GM18868 (cell line): ENCODE data around the gene ANKRD36.
"Not testable (repeated sequence)": the region's sequence is repeated elsewhere in the genome, so short reads cannot be mapped to it uniquely, and the experiment has no call there.

ENCODE experiments used
- ATAC-seq: cut with Tn5 transposase; IDR thresholded peaks from one replicate; pipeline ENCODE4 v1.9.1; 2021; ENCODE audit warnings: mild to moderate bottlenecking, moderate library complexity; ENCODE audit not compliant: unreplicated experiment

The ANKRD36 gene

DNA sequence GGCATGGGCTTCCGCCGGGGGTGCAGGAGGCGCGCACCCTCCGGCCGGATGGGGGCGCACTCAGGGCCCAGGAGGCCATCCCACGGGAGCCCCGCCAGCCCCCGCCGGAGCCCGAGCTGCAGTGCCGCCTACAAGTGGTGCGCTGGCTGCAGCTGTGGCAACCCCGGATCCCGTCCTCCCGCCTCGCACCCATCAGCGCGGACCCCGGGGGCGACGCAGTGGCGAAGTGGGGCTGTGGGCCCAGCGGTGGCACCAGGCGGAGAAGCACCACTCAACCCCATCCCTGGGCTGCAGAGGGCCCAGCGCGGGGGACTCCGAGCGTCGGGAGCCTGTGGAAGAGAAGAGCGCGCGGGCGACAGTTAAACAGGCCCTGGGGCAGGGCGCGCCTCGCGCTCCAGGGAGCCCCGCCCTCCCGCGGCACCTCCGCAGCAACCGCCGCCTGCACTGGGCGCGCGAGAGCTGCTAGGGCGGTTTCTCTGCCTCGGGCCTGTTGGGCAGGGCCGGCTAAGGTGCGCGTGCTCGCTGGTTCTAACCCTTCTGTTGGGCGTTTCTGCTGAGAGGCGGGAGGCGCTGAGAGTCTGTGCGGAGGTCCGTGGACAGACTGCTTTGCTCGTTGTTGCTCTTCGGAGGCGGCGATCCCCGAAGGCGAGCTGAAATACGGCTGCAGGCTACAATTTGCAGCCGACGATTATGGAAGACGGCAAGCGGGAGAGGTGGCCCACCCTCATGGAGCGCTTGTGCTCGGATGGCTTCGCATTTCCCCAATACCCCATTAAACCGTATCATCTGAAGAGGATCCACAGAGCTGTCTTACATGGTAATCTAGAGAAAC, at the start of gene ANKRD36:
Gene ANKRD36 (plus strand): TSS at position 104 of the 832 bp plus-strand sequence. CDS start 587 bp downstream, at position 691.
- peak; percentile 96 for ATAC-seq

DNA sequence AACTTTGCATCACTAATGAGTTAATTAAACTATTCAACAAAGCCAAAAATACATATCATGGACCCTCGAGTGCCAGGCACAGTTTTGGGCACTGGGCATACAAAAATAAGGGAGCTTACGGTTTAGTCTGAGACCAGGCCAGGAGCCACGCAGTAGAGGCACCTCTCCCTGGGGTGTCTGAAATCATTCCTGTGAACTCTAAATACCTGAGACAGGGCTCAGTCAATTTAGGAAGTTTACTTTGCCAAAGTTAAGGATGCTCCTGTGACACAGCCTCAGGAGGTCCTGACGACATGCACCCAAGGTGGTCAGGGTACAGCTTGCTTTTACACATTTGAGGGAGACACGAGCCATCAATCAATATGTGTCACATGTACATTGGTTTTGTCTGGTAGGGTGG, 46.9 kb upstream of the ANKRD36 start:
- ATAC-seq = not testable (repeated sequence)

DNA sequence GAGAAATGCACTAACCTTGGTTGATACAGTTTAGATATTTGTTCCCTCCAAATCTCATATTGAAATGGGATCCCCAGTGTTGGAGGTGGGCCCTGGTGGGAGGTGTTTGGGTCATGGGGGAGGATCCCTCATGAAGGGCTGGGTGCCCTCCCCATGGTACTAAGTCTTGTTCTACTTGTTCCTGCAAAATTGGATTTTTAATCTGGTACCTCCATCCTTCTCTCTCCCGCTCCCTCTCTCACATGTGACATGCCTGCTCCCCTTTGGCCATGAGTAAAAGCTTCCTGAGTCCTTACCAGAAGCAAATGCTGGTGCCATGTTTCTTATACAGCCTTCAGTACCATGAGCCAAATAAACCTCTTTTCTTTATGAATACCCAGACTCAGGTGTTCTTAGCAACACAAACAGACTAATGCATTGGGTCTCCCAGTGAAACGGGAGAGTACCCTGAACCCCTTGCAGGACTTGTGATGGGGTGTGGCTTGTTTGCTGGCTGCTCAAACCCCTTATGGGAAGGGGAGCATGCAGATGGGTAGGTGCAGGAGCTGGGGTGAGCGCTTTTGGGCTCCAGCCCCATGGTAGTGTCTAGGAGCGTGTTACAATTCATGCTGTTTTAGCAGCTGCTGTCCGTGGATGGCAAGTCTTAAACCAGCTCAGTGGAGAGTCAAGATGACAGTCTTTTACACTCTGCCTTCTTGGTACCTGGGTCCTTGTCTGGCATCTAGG, 45.5 kb upstream of the ANKRD36 start:
- no peak for ATAC-seq

DNA sequence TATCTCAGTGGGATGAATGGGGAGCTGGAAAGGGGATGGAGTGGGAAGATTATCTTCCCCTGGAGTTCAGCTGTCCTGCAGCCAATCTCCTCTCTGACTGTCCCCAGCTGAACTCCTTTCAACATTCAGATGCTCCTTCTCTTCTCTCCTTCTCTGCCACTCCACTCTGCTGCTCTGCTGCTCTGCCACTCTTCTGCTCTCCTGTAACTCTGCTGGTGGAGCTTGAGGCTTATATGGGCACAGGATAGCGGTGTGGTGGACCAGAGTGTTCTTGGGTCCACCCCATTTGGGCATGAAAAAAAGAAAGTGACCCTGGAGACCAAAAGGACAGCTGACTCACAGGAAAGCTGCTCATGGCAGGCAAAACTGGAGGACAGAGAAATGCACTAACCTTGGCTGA, 44.9 kb upstream of the ANKRD36 start:
- ATAC-seq = no peak

DNA sequence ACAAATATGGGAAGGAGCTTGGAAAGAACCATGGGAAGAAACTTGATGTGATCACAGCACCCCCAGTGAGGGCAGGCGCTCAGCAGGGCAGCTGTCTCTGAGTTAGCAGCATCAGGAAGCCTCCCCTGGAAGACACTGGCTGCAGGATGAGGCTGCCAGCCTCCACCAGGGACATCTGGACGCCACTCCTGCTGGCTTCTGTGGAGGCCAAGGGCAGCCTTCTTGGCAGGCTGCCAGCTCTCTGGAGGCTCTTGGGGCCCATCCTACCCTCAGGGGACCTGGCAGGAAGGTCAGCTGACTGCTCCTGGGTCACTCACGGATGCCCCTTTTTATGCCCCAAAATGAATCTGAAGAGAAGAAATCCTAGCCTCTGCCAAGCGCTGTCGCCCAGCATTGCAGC, 44.2 kb upstream of the ANKRD36 start:
- not testable (repeated sequence) for ATAC-seq

DNA sequence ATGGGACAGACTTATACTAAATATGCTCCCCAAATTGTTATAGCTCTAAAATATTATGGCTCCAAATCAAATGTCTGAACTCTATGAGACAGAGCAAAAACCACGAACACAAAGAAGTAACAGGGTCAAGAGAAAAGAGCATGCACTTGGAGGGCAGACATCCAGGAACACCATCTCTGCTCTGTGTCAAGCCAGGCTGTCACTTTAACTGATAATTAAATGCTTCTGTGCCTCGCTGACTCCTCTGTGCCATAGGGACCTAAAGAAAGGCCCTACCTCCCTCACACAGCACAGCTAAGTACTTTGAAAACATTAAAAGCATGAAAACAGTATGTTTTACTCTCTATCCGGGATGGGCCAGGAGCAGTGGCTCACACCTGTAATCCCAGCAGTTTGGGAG, 42.0 kb upstream of the ANKRD36 start:
- ATAC-seq = not testable (repeated sequence)

DNA sequence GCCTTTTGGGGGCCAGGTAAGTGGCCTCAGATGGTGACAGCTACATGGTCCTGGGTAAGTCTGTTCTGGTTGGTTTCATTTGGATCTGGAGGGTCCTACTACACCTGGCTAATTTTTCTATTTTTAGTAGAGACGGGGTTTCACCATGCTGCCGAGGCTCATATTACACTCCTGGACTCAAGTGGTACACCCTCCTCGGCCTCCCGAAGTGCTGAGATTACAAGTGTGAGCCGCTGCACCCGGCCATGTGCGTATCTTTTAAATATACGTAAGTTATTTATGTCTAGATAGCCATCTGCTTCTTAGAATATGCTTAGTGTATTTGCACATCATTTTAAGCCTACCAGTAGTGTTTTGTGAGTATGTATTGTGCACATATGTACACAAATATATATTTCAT, 35.7 kb upstream of the ANKRD36 start:
- ATAC-seq = not testable (repeated sequence)

DNA sequence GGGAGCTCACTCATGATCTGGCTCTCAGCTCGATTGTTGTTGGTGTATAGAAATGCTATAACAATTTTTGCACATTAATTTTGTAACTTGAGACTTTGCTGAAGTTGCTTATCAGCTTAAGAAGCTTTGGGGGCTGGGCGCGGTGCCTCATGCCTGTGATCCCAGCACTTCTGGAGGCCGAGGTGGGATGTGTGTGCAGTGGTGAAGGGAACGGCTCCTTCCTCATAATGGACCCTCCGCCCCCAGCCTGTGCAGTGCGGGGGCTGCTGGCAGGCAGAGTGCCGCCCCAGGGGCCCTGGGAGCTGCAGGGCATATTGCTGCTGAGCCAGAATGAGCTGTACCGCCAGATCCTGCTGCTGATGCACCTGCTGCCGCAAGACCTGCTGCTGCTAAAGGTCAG, 32.1 kb upstream of the ANKRD36 start:
- not testable (repeated sequence) for ATAC-seq

DNA sequence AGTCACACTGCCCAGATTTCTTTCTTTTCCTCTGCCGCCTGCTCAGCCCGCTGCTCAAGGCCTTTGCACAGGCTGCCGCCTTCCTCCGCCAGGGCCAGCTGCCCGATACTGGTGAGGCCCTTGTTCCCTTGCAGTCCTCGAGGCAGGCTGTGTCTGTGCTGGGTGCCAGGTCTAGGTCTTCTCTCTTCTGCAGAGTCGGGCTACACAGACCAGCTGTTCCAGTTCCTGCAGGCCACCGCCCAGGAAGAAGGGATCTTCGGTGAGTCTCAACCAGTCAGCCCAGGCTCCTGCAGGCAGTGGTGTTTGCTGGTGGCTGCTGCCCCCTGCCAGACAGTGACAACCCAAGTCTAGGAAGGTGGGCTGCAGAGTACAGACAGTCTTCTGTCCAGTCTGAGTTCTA, 30.7 kb upstream of the ANKRD36 start:
- ATAC-seq = not testable (repeated sequence)

DNA sequence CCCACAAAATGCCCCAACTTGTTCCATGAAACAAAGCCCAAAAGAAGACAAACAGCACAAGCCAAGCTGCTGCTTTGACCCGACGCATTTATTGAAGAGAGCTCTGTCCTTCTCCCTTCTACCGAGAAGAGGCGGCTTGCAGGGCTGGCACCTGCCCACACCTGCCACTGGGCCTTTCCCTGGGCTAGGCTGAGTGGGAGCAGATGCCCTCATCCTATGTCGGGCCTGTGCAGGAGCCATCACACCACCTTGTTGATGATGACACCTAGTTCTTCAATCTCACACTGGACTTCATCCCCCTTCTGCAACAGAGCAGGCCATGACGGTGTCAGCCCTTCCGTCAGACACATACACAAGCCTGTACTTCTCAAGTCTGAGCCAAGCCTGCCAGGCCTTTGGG, 29.4 kb upstream of the ANKRD36 start:
- not testable (repeated sequence) for ATAC-seq

DNA sequence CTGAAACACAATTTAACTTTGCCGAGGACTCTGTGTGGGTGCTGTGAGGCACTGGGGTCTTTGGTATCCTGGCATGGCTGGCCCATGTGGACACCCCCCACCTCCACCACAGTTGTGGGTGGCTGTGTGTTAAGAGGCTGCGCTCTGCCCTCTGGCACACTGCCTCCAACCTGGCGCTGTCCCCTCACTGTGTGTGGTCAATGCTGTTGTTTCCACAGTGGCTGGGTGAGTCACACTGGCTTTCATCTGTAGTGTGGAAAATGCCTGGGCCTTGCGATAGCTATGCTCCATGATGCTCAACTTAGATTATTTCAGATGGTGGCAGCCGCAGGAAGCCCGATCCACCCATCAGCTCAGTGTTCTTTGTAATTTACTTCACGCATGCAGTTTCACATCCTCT, 27.9 kb upstream of the ANKRD36 start:
- ATAC-seq = not testable (repeated sequence)

DNA sequence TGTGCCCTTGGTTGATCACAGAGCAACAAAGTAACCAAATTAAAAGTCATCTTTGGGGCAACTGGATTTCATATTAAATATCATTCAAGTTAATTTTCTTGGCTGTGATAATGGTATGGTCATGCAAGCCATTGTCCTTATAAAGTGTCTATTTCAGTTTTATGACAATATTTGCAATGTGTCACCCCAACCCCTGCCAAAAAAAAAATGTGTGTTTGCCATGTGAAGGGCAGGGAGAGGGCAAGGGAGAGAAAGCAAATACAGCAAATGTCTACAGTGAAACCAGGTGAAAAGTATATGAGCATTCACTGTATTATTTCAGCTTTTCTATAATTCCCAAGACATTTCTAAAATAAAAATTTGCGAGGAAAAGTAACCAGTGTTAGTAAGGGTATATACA, 24.2 kb upstream of the ANKRD36 start:
- ATAC-seq = not testable (repeated sequence)

DNA sequence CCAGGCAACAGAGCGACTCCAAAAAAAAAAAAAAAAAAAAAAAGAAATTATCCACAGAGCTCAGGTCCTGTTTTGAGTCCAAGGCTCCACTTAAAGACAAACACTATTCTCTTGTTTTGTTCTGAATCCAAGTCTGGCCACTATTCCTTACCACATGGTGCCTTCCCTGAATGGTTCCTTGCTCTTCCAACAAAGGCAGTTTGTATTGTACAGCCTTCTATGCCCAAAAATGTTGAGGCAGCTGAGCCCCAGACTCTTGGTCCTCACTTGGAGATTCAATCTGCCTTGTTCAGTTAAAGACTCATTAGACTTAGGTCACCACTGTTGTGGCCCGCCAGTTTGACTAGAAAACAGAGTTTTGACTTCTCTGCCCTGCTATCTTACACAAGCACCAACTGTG, 20.0 kb upstream of the ANKRD36 start:
- not testable (repeated sequence) for ATAC-seq

DNA sequence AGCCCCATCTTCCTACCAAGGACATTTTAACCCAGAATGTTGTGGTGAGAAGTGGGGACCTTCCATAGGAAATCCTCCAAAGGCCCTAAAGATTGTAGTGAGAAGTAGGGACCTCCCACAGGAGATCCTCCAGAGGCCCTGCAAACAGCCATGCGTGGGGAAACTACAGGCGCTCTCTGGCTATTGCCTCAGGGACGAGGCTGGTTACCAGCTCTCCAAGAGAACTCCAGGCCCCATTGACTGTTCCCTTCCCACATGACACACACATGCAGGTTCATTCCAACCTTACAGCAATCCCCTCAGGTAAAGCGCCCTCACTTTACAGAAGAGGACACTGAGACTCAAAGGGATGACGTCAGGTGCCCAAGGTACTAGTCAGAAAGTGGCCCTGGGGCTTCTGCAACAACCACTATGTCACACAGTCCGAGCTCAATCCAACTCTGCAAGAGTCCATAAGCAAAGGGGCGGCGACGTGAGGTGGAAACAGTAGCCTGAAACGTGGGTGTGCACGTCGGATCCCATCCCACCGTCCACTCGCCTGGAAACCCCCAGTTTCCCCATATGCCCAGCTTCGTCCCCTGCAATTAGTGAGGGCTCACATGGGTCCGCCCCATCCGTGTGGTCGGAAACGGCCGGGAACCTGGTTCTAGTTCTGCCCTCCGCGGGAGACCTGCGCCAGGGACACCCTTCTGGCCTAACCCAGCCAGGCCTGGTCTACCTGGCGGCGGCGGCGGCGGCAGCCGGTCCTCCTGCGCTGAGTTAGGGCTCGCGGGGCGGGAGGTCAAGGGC, 18.8 kb upstream of the ANKRD36 start:
- ATAC-seq = not testable (repeated sequence)

DNA sequence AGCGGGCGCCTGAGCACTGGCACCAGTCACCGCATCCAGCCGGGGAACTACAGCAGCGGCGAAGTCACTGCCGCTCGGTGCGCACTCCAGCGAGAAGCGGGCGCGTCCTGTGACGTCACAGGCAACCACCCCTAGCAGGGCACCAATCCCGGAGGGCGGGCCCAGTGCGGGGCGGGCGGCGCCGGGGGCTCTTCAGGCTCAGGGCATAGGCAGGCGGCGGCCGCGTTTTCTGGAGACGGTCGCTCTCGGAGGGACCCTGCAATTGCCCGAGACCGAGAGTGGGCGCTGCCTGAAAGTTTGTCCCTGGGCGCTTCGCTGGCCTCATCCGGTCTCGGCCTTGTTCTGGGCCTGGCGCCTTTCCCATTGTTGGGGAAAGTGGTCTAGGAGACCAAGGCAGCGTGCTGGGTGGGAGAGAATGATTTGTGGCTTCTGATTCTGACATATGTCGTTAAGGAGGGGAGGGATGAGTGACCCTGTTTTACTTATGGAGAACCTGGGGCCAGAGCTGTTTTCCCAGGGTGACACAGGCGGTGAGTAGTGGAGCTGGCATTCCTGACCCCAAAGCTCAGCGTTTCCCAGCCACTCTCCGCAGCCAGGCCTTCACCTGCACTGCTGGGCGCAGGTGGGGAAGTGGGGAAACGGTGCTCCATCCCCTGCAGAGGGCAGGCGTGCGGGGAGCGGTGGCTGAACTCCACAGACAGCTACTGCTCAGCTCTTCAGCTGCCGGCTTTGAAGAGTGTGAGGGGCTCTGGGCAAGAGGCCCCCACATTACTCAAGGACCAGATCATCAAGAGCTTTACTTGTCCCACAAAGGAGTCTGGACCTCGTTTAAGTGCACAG, 18.0 kb upstream of the ANKRD36 start, which contains the start of gene FAHD2B:
Gene FAHD2B (minus strand): TSS at position 111 of the 840 bp plus-strand sequence. CDS start 3,176 bp downstream, outside the sequence.
- peak; percentile 86 for ATAC-seq

DNA sequence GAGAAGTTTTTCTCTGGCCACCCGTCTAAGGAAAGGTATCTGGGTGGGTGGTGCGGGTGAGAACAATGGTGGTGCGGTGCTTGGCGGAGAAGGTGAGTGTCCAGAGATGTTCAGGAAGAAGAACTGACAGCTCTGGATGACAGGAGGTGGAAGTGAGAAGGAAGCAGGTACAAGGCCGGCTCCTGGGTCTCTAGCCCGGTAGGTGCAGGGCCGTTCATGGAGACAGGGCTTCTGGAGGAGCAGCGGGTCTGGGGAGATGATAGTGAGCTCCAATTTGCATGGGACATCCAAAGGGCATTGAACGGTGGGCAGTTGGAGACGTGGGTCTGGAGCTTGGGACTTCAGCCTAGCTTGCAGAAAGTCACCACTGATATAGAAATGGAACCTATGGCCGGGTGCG, 17.3 kb upstream of the ANKRD36 start:
- ATAC-seq = no peak

DNA sequence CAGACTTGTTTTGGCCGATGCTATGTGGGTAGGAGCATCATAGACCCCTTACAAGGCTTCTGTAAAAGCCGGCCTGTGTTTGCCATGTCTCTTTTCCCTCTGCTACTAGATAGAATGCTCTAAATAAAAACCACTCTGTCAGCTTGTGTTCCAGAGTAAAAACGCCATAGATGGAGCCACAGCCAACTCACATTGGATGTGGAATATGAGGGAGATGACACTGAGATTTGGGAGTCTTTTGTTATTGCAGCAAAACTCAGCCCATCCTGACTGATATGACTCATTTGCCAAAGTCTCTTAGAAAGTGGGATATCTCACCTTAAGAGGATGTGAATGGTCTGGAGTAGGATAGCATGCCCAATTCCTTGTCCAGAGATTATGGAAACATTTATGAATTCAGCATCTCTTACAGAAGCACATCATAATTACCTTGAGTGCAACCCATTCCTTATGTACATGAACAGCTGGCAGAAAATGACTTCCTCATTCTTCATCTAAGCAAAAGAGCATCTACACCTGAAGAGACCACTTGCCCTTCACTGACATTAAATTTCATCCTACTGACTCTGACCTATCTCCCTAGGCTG, 14.1 kb upstream of the ANKRD36 start:
- not testable (repeated sequence) for ATAC-seq

DNA sequence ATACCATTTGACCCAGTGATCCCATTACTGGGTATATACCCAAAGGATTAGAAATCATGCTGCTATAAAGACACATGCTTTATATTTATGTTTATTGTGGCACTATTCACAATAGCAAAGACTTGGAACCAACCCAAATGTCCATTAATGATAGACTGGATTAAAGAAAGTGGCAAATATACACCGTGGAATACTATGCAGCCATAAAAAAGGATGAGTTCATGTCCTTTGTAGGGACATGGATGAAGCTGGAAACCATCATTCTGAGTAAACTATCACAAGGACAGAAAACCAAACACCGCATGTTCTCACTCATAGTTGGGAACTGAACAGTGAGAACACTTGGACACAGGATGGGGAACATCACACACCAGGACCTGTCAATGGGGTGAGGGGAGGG, 6.1 kb upstream of the ANKRD36 start:
- not testable (repeated sequence) for ATAC-seq

DNA sequence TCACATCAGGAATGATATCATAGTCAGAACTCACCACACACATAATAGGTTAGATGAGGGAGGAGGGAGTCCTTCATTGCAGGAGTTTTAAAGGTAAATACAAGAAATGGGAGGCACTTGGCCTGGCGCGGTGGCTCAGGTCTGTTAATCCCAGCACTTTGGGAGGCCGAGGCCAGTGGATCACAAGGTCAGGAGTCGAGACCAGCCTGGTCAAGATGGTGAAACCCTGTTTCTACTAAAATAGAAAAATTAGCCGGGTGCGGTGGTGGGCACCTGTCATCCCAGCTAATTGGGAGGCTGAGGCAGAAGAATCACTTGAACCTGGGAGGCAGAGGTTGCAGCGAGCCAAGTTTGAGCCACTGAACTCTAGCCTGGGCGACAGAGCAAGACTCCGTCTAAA, 1.7 kb upstream of the ANKRD36 start:
- not testable (repeated sequence) for ATAC-seq
